ENCODE results near the gene CUBN.

The CUBN gene

DNA sequence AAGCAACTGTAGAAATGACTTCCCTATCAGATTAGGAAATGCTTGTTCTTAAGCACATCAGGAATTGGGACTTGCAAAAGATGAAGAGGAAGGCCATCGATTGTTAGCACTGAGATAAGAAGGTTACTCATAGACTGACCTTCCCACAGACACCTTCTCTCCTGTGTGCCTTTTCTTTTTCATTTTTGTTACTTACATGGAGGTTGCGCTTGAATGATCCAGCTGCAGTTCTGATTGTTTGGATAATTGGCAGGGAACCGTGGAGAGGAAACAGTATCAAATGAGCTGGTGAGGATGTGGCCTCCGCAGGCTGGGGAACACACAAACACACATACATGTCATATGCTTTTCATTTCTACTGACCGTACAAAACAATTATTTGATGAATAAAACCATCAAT is 177.5 kb downstream of the CUBN start:
- no peak for DNase-seq (ENCODE audit: low read depth in 2 of 2)

DNA sequence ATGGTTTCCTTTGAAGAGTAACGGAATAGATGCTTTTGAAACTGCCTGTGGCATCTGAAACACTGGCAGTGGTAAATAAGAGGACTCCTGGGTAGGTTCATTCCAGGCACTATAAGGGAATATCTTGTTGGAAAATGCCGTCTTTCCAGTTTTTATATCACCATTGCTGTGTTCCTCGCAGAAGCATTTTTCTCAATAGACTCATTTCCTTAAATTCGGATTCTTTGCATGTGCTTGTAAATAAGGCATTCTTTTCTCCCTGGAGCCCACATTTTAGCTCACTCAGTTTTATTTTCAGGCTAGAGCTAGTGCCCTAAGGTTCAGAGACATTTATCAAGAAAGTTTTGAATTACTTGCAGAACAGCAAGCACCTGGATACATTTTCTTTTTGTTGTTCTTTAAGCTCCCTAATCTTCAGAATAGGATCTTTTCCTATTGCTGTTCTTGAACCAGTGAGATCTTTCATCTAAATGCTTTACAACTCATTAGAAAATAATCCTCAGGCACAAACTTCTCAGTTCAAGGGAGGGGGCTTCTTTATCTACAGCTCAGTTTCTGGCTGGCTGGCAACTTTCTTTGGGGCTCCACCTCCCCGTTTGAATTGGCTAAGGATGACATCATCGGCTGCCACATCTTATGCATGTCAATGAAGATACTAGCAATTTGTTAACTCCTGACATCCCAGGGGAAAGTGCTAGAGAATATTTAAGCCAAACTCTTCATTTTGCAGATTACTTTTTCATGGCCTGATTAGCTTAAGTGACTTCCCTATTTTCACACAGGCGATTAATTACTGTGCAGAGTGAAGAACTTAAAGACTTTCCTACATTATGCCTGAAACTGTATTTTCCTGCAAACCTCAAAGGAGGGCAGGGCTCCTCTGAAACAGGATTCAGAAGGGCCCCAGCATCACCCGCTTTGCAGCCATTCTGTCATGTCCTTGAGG is 178.7 kb downstream of the CUBN start:
- DNase-seq (ENCODE audit: low read depth in 2 of 2): peak; percentile 65 to 68

DNA sequence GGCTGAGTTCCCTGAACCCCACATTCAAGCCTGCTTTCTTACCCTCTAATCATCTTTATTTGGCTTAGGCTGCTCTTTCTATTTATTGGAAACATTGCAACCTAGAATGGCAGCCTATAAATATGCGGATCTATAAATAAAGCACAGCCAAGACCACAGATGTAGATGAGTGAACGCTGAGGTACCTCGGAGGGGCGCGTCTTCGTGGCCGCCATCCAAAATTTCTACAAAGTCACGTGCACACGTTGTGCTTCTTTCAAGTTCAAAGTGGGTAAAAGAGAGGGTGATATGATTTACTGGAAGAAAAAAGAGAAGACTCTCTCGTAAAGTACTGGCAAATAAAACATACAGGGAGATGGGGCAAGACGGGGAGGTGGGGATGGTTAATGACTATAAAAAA is 179.8 kb downstream of the CUBN start:
- DNase-seq (ENCODE audit: low read depth in 2 of 2): peak; percentile 51 to 63

DNA sequence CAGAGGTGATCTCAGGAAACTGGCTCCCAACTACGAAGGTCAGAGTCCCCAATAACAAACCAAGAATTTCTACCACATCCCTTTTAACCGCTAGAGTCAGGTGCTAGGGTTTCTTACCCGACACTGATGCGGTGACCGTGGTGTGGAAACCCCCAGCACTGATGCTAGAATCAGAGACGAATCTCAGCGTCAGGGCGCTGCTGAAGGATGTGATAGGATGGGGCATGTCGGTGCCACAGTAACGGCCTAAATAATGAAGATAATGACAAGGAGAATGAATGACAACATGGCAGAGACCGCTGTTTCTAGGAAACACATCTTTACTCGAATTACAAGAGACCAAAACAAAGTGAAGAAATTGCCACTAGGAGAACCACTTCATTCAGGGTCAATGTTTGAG is 181.2 kb downstream of the CUBN start:
- no peak for DNase-seq (ENCODE audit: low read depth in 2 of 2)

DNA sequence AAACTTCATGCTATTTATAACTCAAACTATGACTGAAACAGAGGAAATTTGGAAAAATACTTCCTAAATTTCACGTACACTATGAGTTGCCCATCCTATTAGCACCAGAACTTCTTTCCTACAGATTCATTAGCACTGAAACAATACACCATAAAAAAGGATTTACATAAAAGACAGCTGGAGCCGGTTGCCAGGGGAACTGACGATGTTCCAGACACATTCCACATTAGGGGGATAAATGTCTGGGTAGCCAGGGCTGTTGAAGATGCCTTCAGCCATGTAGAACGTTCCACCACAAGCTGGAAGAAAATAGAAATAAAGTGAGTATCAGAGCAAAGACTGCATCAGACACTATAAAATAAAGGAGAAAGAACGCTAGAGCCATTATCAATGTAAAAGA is 182.5 kb downstream of the CUBN start:
- no peak for DNase-seq (ENCODE audit: low read depth in 2 of 2)

DNA sequence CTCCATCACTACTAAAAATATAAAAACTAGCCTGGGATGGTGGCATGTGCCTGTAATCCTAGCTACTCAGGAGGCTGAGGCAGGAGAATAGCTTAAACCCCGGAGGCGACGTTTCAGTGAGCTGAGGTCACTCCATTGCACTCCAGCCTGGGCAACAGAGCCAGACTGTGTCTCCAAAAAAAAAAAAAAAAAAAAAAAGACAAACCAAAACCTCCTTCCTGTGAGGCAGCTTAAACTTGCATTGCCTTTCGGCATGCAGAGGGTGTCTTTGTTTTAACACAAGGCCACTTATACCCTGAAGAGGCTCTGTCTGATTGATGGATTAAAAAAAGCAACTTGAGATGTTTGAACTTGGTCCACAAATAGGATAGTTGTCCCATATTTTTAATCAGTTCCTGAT is 184.0 kb downstream of the CUBN start:
- peak; percentile 59 to 60 for DNase-seq (ENCODE audit: low read depth in 2 of 2)

DNA sequence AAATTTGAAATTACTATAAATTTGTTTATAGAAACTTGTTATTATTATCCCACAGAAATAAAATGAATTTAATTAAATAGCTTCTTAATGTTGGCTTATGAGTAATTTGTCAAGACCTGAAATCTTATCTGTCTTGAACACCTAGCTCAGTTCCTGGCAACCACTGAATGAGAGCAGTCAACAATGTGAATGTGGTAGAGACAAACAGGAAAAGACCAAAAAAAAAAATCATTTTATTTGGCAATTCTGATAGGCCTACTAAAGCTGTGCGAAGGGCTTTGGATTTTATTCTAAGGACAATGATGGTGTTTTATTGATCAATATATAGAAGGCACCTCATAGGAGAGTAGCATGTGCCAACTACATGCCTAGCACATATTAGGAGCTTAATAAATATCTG is 184.6 kb downstream of the CUBN start:
- no peak for DNase-seq (ENCODE audit: low read depth in 2 of 2)

DNA sequence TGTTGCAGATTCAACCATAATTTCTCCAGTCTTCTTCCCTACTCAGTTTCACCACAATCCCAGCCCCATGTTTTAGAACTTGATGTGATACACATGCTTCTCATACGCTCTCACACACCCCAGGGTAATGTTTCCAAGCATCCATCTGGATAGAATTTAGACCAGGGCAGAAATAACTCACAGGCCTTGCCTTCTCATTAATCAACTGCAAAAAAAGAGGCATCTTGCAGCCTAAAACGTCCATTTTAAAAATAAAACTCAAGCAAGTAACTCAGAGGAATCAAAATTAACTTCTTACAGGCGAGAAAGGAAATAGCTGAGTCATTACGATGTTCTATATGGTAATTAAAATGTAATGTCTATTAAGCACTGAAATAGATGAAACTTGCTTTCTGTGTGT is 185.2 kb downstream of the CUBN start:
- DNase-seq (ENCODE audit: low read depth in 2 of 2): peak; percentile 97

DNA sequence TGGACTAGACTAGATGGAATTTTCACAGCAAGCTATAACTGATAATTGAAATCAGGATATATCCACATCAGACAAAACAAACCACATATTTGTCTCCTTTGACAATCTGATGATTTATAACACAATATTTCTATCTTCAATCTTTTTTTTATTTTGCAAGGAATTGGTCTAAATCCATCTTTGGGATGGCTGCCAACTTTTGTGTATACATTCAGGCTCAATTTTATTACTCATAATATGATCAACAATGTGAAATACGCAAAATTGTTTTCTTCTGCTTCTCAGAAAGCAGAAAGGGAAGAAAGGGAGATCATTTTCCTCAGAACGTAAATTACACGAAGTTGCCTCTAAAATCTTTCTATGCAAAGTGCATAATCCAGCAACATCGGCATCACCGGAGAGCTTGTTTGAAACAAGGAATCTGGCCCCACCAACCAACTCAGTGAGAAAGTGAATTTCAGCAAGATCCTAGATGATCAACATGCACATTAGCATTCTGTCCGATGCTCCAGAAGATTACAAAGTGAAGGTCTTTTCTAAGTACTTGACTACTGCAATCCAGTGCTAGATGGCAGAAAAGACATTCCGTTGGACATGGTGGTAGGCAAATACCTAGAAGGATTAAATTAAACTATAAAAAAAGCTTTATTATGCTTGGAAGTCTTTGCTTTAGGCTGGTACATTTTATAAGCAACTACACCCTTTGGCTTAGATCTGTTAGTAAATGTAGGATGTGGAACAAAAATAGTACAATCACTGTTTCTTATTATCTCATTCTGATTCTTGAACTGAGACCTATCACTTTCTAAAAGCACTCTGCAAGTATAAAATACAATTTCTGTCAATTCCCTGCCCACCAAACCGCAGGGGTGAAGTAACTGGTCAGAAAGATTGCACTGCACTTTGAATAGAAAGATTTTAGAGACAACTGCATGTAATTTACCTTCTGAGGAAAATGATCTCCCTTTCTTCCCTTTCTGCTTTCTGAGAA is 186.0 kb downstream of the CUBN start:
- peak in 1 of 2 experiments; percentile 43 for DNase-seq (ENCODE audit: low read depth in 2 of 2)

DNA sequence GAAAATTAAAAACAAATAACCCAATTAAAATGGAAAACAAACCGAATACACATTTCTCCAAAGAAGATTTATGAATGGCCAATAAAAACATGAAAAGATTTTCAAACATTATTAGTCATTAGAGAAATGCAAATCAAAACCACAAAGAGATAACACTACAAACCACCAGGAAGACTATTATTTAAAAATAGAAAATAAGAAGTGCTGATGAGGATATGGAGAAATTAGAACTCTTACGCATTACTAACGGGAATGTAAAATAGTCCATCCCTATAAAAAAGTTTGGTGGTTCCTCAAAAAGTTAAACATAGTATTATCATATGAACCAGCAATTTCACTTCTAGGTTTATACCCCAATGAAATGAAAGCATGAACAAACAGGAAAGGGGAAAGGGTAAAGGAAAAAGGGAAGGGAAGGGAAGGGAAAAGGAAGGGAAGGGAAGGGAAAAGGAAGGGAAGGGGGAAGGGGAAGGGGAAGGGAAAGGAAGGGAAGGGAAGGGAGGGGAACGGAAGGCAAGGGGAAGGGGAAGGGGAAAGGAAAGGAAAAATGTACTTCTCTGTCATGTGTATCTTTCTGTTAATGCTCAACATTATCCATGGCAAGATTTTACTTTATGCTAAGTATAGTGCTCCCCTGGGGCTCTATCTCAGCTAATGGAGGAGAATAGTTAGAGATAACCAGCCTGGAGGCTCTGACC is 187.1 kb downstream of the CUBN start:
- DNase-seq (ENCODE audit: low read depth in 2 of 2): no peak

DNA sequence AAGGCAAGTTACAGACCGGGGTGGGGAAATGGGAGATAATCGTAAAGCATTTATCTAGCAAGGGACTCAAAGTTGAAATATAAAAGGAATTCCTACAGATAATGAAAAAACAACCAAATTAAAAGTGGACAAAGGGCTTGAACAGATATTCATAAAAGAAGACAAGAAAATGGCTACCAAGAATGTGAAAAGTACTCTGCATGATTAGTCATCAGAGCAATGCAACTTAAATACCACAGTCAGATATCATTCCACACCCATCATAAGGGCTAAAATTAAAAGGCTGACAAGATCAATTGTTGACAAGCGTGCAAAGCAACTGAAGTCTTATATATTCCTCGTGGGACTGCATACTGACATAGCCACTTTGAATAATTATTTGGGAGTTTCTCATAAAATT is 187.7 kb downstream of the CUBN start:
- no peak for DNase-seq (ENCODE audit: low read depth in 2 of 2)

DNA sequence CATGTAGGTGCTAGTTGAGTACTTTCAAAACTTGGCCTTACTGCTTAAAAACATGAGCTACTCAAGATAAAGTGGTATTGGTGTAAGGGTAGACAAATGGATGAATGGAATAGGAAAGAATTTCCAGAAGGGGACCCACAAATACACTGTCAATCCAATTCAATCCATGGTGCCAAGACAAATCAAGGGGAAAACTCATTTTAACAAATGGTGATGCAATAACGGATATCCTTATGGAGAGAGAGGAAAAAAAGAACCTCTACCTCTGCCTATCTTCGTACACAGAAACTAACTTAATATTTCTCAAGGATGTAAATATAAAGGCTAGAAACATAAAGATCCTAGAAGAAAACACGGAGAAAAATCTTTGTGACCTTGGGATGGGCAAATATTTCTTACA is 188.5 kb downstream of the CUBN start:
- no peak for DNase-seq (ENCODE audit: low read depth in 2 of 2)

DNA sequence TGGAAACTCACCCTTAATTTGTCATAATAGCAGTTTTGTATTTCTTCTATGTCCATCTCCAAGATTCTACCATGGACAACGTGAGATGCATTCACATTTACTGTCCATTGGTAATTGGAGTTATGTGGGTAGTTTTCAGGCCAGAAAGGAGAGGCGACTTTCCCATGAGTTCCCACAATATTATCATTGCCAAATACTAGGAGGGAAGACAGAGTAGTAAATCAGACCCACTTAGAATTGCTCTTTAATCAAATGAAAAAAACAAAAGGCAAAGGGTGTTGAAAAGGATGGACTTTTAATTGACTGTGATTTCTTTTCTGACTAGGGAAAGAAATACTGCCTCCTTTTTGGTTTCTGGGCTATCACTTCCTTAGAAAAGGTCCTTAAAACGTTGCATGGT is 190.7 kb downstream of the CUBN start:
- DNase-seq (ENCODE audit: low read depth in 2 of 2): no peak

DNA sequence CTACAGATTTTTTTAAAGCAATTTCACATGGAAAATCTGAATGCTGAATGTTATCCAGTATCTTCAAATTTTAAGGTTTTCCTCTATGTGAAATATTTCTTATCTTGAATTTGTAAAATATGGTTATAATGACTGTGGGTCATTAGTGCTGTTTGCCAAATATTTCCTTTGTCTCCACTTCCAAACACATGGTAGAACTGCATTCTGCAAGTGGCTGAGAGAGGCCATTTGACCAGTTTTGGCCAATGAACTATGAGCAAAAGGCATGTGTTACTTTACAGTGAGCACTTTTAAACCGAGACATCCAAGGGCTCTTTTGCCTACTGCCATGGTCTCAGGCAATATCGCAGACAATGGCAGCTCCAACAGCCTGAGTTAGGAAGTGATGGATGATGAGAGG is 195.2 kb downstream of the CUBN start:
- no peak for DNase-seq (ENCODE audit: low read depth in 2 of 2)

DNA sequence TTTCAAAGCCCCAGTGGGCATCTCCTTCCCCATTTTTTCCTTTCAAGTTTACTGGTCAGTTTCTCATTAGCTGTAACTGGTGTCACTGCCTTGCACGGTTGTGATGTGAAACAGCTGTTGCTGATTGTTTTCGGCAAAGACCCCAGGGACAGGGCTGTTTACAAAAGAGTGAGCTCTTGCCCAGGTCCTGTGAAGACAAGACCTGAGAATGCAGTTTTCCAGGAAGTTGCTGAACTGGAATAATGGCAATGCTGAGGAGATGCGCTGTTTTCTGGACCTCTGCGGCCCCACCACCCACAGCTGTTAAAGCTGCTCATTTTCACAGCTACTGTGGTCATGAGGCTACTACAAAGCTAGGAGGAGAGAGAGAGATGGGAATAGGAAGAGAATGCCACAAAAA is 195.8 kb downstream of the CUBN start:
- DNase-seq (ENCODE audit: low read depth in 2 of 2): no peak

DNA sequence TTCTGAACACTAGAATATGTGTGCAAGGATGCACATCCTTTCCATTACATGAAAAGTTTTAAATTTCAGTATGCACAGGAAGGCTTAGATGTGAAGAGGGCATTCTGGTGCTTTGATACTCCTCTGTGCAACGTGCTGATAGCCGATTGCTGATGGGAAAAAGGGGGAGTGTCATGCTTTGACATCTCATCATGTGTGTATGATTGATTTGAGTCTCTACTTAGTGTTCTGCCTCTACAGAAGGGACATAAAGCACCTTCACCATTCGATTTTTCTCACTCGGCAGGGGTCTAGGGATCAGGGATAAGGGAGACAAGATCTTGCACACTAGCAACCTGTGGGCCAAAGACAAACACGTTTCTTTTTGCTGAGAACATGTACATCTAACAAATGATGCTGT is 197.7 kb downstream of the CUBN start:
- no peak for DNase-seq (ENCODE audit: low read depth in 2 of 2)

DNA sequence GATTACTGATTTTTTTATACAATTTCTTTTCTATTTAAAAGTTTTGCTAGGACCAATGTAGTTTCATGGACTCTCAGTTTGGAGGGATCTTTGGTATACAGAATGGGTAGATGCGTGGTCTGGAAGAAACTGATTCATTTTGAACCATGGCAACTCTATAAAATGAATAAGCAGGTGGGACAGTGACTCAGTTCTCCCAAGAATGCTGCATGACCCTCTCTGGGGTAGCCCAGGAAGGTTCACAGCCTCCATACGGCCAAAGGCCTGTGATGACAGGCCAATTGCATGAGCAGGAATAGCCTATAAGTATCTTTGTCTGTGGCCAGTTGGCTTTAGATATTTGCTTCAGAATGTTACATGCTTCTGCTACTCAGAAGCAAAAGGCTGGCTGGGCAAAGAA is 199.1 kb downstream of the CUBN start:
- DNase-seq (ENCODE audit: low read depth in 2 of 2): no peak

DNA sequence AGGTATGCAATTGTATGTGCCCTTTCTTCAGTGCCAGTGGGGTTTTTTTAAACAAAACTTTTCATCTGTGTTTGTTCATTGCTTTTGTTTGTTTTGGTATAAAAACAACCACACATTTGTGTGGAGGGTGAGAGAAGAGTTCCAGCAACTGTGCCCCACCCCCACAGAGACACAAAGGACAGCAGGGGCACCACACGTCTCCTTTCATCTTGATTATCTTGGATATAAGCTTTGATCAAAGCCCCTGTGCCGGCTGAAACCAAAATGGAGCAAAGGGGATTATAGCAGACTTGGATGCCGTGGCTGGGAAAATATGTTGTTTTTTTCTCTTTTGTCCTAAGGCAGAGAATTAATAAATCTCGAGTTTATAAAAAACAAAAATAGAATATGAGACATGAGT is 200.5 kb downstream of the CUBN start:
- DNase-seq (ENCODE audit: low read depth in 2 of 2): no peak

DNA sequence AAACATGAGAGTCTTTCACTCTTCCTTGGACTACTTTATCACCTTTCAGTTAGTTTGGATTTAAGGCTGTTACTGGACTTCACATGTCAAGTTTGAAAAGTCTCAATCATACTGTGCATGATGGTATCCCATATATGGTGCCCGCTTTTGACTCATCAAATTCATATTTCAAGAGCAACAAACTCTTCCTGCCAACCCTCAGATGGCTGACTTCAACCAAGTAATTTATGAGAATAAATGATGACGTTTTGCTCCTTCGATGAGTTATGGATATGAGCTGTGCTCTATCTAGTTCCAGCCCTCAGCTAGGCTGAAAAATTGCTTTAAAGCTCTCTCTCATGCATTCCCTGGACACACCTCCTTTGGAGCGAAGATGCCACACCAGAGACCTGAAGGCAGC is 202.1 kb downstream of the CUBN start:
- no peak for DNase-seq (ENCODE audit: low read depth in 2 of 2)

DNA sequence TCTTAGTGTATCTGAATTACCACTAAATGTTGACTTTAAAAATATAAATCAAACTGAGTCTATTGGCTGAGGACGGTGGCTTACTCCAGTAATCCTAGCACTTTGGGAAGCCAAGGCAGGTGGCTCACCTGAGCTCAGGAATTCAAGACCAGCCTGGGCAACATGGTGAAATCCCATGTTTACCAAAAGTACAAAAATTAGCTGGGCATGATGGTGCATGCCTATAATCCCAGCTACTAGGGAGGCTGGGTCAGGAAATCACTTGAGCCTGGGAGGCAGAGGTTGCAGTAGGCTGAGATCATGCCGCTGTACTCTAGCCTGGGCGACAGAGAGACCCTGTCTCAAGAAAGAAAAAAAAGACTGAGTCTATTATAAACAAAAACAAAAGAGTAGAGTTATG is 205.9 kb downstream of the CUBN start:
- no peak for DNase-seq (ENCODE audit: low read depth in 2 of 2)

DNA sequence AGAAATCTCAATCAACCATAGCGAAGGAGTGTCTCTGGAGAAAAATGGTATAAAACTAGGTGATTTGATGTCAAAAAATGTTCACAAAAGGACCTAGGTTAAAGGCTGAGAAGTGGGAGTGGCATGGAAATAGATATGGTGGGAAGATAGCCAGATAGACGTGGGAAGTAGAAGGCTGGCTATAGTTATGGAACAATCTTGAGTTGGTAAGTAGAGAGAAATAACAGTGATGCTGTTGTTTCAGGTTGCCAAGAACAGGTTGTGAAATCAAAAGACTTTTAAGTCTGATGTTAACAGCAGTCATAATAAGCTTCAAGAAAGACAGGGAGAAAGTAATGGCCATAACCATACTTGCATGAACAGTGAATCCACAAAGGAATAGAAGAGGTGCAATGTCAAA is 206.3 kb downstream of the CUBN start:
- DNase-seq (ENCODE audit: low read depth in 2 of 2): no peak

Data from fibroblast of skin of left quadriceps (primary cell).